ENCODE measurements around the gene CYP2C18.
"Not testable (repeated sequence)": the region's sequence is repeated elsewhere in the genome, so short reads cannot be mapped to it uniquely, and the experiment has no call there.

Gene CYP2C18

GRCh38 chr10:94683214-94684054 is at the start of gene CYP2C18:
Gene CYP2C18 (plus strand): TSS chr10:94683729. CDS start chr10:94683820, 91 bp downstream.
- DNase-seq (ENCODE audit: low spot score), result no peak

- not testable (repeated sequence) for DNase-seq (ENCODE audit: low spot score)
Measured at GRCh38 chr10:94638097-94638496, 45.4 kb upstream of the CYP2C18 start.

GRCh38 chr10:94639902-94640301 is 43.6 kb upstream of the CYP2C18 start:
- DNase-seq (ENCODE audit: low spot score), result no peak

- DNase-seq (ENCODE audit: low spot score), result no peak
Measured at GRCh38 chr10:94640562-94640961, 43.0 kb upstream of the CYP2C18 start.

GRCh38 chr10:94641480-94641879 is 42.0 kb upstream of the CYP2C18 start:
- no peak for DNase-seq (ENCODE audit: low spot score)

GRCh38 chr10:94644352-94644751 is 39.2 kb upstream of the CYP2C18 start:
- DNase-seq (ENCODE audit: low spot score), result no peak

- DNase-seq (ENCODE audit: low spot score), result no peak
Measured at GRCh38 chr10:94645285-94645684, 38.2 kb upstream of the CYP2C18 start.

GRCh38 chr10:94655201-94655600 is 28.3 kb upstream of the CYP2C18 start:
- DNase-seq (ENCODE audit: low spot score), result not testable (repeated sequence)

- DNase-seq (ENCODE audit: low spot score), result not testable (repeated sequence)
Measured at GRCh38 chr10:94663061-94663460, 20.5 kb upstream of the CYP2C18 start.

GRCh38 chr10:94666391-94667102 is 17.0 kb upstream of the CYP2C18 start:
- no peak for DNase-seq (ENCODE audit: low spot score)

- no peak for DNase-seq (ENCODE audit: low spot score)
Measured at GRCh38 chr10:94673614-94674321, 9.8 kb upstream of the CYP2C18 start.

- no peak for DNase-seq (ENCODE audit: low spot score)
Measured at GRCh38 chr10:94676496-94676895, 7.0 kb upstream of the CYP2C18 start.

GRCh38 chr10:94677691-94678090 is 5.8 kb upstream of the CYP2C18 start:
- DNase-seq (ENCODE audit: low spot score), result no peak

GRCh38 chr10:94678475-94678874 is 5.1 kb upstream of the CYP2C18 start:
- DNase-seq (ENCODE audit: low spot score), result no peak

GRCh38 chr10:94680544-94680943 is 3.0 kb upstream of the CYP2C18 start:
- DNase-seq (ENCODE audit: low spot score), result no peak

- not testable (repeated sequence) for DNase-seq (ENCODE audit: low spot score)
Measured at GRCh38 chr10:94682636-94683035, 893 bp upstream of the CYP2C18 start.

GRCh38 chr10:94687625-94688248 is 4.2 kb downstream of the CYP2C18 start:
- DNase-seq (ENCODE audit: low spot score), result no peak

- no peak for DNase-seq (ENCODE audit: low spot score)
Measured at GRCh38 chr10:94706089-94706488, 22.6 kb downstream of the CYP2C18 start.

GRCh38 chr10:94710578-94710977 is 27.0 kb downstream of the CYP2C18 start:
- DNase-seq (ENCODE audit: low spot score), result no peak

- DNase-seq (ENCODE audit: low spot score), result no peak
Measured at GRCh38 chr10:94725871-94726270, 42.3 kb downstream of the CYP2C18 start.

GRCh38 chr10:94735197-94735596 is 51.7 kb downstream of the CYP2C18 start:
- DNase-seq (ENCODE audit: low spot score), result no peak

- no peak for DNase-seq (ENCODE audit: low spot score)
Measured at GRCh38 chr10:94738588-94738987, 55.1 kb downstream of the CYP2C18 start.

Data from CD4-positive, alpha-beta T cell treated with Interleukin-2 at 100 ng/mL for 4 hours (primary cell).